Measurements from ENCODE around the gene CZIB.

DNA sequence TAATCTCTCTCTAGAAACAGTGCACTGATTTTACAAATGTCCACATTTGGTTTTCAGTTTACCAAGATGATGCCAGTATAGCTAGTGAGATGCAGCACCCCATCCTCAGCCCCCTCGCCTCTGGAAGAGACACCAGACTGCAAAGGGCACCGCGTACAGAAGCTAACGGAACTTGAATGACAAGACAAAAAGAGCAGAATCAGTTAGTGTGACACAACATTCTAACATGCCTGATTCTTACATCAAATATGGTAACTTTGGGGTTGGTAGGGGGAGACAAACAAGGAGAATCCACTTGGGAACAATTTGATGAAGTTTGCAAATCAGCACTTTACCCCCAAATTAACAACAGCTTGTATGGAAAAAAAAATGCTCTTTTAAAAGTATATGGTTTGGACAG lies 21.9 kb upstream of the CZIB start:
- TF ChIP-seq POLR2A (IDR thresholded peaks at IDR 0.05; ENCODE audit: low read depth, low read length) (no peak), CEBPB (IDR thresholded peaks at IDR 0.05; ENCODE audit: low read depth, low read length) (no peak), BHLHE40 (IDR thresholded peaks at IDR 0.05; ENCODE audit: low read depth, low read length) (no peak), RFX5 (IDR thresholded peaks at IDR 0.05; ENCODE audit: low read depth, low read length) (no peak), SMC3 (IDR thresholded peaks at IDR 0.05; ENCODE audit: low read depth, low read length) (no peak), RCOR1 (IDR thresholded peaks at IDR 0.05; ENCODE audit: insufficient replicate concordance, low read length) (no peak)
- TF ChIP-seq, protein P1, sequence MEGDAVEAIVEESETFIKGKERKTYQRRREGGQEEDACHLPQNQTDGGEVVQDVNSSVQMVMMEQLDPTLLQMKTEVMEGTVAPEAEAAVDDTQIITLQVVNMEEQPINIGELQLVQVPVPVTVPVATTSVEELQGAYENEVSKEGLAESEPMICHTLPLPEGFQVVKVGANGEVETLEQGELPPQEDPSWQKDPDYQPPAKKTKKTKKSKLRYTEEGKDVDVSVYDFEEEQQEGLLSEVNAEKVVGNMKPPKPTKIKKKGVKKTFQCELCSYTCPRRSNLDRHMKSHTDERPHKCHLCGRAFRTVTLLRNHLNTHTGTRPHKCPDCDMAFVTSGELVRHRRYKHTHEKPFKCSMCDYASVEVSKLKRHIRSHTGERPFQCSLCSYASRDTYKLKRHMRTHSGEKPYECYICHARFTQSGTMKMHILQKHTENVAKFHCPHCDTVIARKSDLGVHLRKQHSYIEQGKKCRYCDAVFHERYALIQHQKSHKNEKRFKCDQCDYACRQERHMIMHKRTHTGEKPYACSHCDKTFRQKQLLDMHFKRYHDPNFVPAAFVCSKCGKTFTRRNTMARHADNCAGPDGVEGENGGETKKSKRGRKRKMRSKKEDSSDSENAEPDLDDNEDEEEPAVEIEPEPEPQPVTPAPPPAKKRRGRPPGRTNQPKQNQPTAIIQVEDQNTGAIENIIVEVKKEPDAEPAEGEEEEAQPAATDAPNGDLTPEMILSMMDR (conservative IDR thresholded peaks at IDR 0.05; ENCODE audit: low read depth, low read length): no peak

All from IMR-90 (cell line).